GM04504 (cell line): ENCODE data around the gene FLG.
"Not testable (repeated sequence)": the region's sequence is repeated elsewhere in the genome, so short reads cannot be mapped to it uniquely, and the experiment has no call there.

Experiments used
- DNase-seq: peaks from one replicate; pipeline ENCODE4 v3.0.0-alpha.2; 2012; ENCODE audit warnings: low read depth

Gene FLG

DNA sequence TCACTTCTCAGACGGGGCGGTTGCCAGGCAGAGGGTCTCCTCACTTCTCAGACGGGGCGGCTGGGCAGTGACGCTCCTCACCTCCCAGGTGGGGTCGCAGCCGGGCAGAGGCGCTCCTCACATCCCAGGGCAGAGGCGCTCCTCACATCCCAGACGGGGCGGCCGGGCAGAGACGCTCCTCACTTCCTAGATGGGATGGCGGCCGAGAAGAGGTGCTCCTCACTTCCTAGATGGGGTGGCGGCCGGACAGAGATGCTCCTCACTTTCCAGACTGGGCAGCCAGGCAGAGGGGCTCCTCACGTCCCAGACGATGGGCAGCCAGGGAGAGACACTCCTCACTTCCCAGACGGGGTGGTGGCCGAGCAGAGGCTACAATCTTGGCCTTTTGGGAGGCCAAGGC, 68.6 kb downstream of the FLG start:
- DNase-seq = not testable (repeated sequence)
